Stomach (tissue), 9 donors: Measurements from ENCODE around the gene GPR52. TPM values are rescaled to one million over a fixed set of nuclear protein-coding genes. Genes with fewer than 3 reads are reported as not detected.

Experiments used
- DNase-seq, 2 donors: peaks; one replicate each; pipeline versions ENCODE4 v3.0.0 to v3.0.0-alpha.2; 2013 to 2019
- H3K27ac ChIP-seq, 5 donors: fragments of 200-600 bp in 4 of 5; sonication (generic) in 4 of 5; one replicate each; pipeline ENCODE4 v1.5.1; 2013 to 2019; ENCODE audit warnings: mild to moderate bottlenecking in 1 of 5, moderate library complexity in 1 of 5
- H3K27me3 ChIP-seq, 3 donors: fragments of 200-600 bp; sonication (generic); one replicate each; pipeline ENCODE4 v1.5.1; 2017 to 2019; ENCODE audit warnings: mixed run types in 1 of 3
- H3K36me3 ChIP-seq, 4 donors: fragments of 200-600 bp; sonication (generic); 1 replicate in 3 of 4; 2 replicates in 1 of 4; pipeline ENCODE4 v1.5.1; 2016 to 2019
- H3K4me1 ChIP-seq, 4 donors: fragments of 200-600 bp; sonication (generic); one replicate each; pipeline ENCODE4 v1.5.1; 2016 to 2019
- H3K4me3 ChIP-seq, 4 donors: fragments of 200-600 bp; sonication (generic) in 3 of 4; one replicate each; pipeline ENCODE4 v1.5.1; 2016 to 2019; ENCODE audit warnings: mild to moderate bottlenecking in 1 of 4
- H3K9me3 ChIP-seq, 4 donors: fragments of 200-600 bp; sonication (generic); one replicate each; pipeline ENCODE4 v1.5.1; 2016 to 2019
- CTCF ChIP-seq, 7 experiments: fragments of 450-650 bp in 4 of 7; fragments of 200-600 bp in 3 of 7; sonication (generic) in 3 of 7; IDR thresholded peaks; one replicate each; pipeline ENCODE4 v1.5.1; 2016 to 2019; ENCODE audit warnings: antibody characterized with exemption in 7 of 7, control low read depth in 2 of 7, mild to moderate bottlenecking in 1 of 7
- EP300 ChIP-seq: sonication (generic); formaldehyde crosslinking; IDR thresholded peaks from one replicate; pipeline ENCODE4 v1.6.1; 2017; ENCODE audit warnings: antibody characterized with exemption
- POLR2A ChIP-seq, 4 donors: fragments of 450-650 bp; IDR thresholded peaks; one replicate each; pipeline ENCODE4 v1.6.1; 2016; ENCODE audit warnings: antibody characterized with exemption in 4 of 4, control low read depth in 2 of 4, mild to moderate bottlenecking in 1 of 4, moderate library complexity in 1 of 4
- POLR2AphosphoS5 ChIP-seq, 3 donors: sonication (generic); formaldehyde crosslinking; IDR thresholded peaks; one replicate each; pipeline ENCODE4 v1.6.1; 2016; ENCODE audit warnings: antibody characterized with exemption in 3 of 3
- WGBS, 5 donors: extraction: QIAGEN DNeasy Blood & Tissue Kit in 3 of 5; methylation state at CpG; one replicate each; pipeline versions ENCODE4 v1.1.5 to v1.1.7; 2013 to 2018; 5-methylcytosine and 5-hydroxymethylcytosine counted together
- intact Hi-C: fragments of 100-400 bp; cut with DNase I; formaldehyde crosslinking; loops from one replicate; pipeline ENCODE4 v1.15.1; 2023; ENCODE audit warnings: low total_unique reads
- polyA plus RNA-seq, 3 donors: library from polyadenylated mRNA; stranded (reverse); fragments of 200-250 nt; gene quantifications; one replicate each; pipeline ENCODE4 v1.2.3, GENCODE V29; 2013
- total RNA-seq, 5 donors: library from RNA; depleted of rRNA; stranded (reverse); fragments of >200 nt; gene quantifications; one replicate each; pipeline versions ENCODE4 v1.1.0 to v1.2.3, GENCODE V29; 2014 to 2016
- donor health status: healthy with polysubstance abuse.
- donor health status: Bipolar disorder and iron deficiency.
- donor health status: healthy.

Gene GPR52
- total and polyA plus RNA-seq, 8 donors = 3.9 to 7.0 TPM; not detected in 6

GRCh38 chr1:174425121-174425520 lies 22.6 kb upstream of the GPR52 start:
- intact Hi-C loops = no loop called here
- Histone ChIP-seq H3K4me1 (no peaks in the 10 kb centered on the region), H3K9me3 (no peaks in the 10 kb centered on the region), H3K27ac (no peak overlapping the region), H3K4me3 (no peak overlapping the region), H3K36me3 (no peaks in the 10 kb centered on the region), H3K27me3 (no peaks in the 10 kb centered on the region)
- DNase-seq = no peak
- TF ChIP-seq CTCF (IDR thresholded peaks at IDR 0.05) = no peak

- no peaks in the 10 kb centered on the region for H3K27me3 ChIP-seq
- no peak for TF ChIP-seq POLR2AphosphoS5 (IDR thresholded peaks at IDR 0.05)
- TF ChIP-seq POLR2A (IDR thresholded peaks at IDR 0.05) = no peak
- TF ChIP-seq CTCF (IDR thresholded peaks at IDR 0.05) = no peak
- no peak for TF ChIP-seq EP300
- H3K4me1 ChIP-seq = no peaks in the 10 kb centered on the region
- WGBS, 5 donors = 93 to 97% (median 96%) methylated on average over 3 of the region's 3 CpGs
- H3K36me3 ChIP-seq = no peaks in the 10 kb centered on the region
- H3K27ac ChIP-seq = no peak overlapping the region
- H3K4me3 ChIP-seq = no peak overlapping the region
- no peak for DNase-seq
- intact Hi-C loops = no loop called here
- no peaks in the 10 kb centered on the region for H3K9me3 ChIP-seq
Observed at GRCh38 chr1:174426153-174426552, 21.6 kb upstream of the GPR52 start.

DNA sequence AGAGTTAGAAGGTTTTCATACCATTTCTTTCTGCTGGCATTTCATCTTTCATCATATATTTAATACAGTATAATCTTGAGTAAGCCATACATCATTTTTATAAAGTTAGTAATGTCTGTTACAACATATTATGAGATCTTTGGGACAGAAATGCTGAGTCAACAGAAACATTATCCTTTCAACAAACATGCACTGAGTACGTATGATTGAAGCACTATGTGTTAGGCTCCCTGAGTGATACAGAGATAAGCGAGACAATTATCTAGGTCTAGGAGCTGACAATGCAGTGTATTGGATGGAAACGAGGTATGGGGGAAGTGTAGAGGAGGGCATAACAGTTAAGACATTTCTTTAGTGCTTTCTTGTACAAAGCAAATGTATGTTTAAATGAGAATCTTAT lies 19.7 kb upstream of the GPR52 start:
- 41 to 66% (median 47%) methylated on average over 3 of the region's 3 CpGs for WGBS, 5 donors
- no peak for TF ChIP-seq EP300
- TF ChIP-seq POLR2A (IDR thresholded peaks at IDR 0.05) = no peak
- no peak for TF ChIP-seq CTCF (IDR thresholded peaks at IDR 0.05)
- TF ChIP-seq POLR2AphosphoS5 (IDR thresholded peaks at IDR 0.05) = no peak

DNA sequence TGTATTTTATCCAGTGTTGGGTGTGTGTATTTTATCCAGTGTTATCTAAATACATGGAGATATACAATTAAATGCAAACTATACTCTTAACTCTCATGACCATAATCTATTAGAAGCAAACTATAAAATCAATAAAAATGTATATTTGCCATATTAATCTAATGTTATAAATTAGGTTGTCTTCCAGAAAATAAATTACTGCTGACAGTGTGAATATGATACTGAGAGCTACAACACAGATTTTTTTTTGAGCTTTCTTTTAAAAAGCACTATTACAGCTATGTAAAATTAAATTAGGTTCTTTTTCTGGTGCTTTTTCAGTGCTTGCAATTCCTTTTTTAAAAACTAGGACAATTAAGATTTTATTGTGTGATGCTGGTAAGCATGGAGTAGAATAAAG lies 19.0 kb upstream of the GPR52 start:
- no peak overlapping the region for H3K27ac ChIP-seq
- TF ChIP-seq POLR2A (IDR thresholded peaks at IDR 0.05) (no peak), POLR2AphosphoS5 (IDR thresholded peaks at IDR 0.05) (no peak), EP300 (no peak), CTCF (IDR thresholded peaks at IDR 0.05) (no peak)
- no peaks in the 10 kb centered on the region for H3K4me1 ChIP-seq
- no peak for DNase-seq
- H3K27me3 ChIP-seq = no peaks in the 10 kb centered on the region
- no peak overlapping the region for H3K4me3 ChIP-seq
- no peaks in the 10 kb centered on the region for H3K9me3 ChIP-seq
- intact Hi-C loops = no loop called here
- H3K36me3 ChIP-seq = no peaks in the 10 kb centered on the region

More for the DNA sequence above, 19.7 kb upstream of the GPR52 start:
- DNase-seq = no peak
- intact Hi-C loops = no loop called here
- H3K27me3 ChIP-seq = no peaks in the 10 kb centered on the region
- H3K4me3 ChIP-seq = no peak overlapping the region
- H3K36me3 ChIP-seq = no peaks in the 10 kb centered on the region
- H3K9me3 ChIP-seq = no peaks in the 10 kb centered on the region
- H3K4me1 ChIP-seq = no peaks in the 10 kb centered on the region
- no peak overlapping the region for H3K27ac ChIP-seq

GRCh38 chr1:174433451-174433850 lies 14.3 kb upstream of the GPR52 start:
- Histone ChIP-seq H3K4me3 (no peak overlapping the region), H3K27ac (no peak overlapping the region), H3K36me3 (no peaks in the 10 kb centered on the region), H3K4me1 (no peaks in the 10 kb centered on the region), H3K9me3 (no peaks in the 10 kb centered on the region), H3K27me3 (no peaks in the 10 kb centered on the region)
- no peak for TF ChIP-seq POLR2A (IDR thresholded peaks at IDR 0.05)
- TF ChIP-seq CTCF (IDR thresholded peaks at IDR 0.05) = no peak
- no peak for TF ChIP-seq POLR2AphosphoS5 (IDR thresholded peaks at IDR 0.05)
- no peak for TF ChIP-seq EP300
- no peak for DNase-seq
- intact Hi-C loops = no loop called here
- 0 to 97% (median 95%) methylated on average over 1 of the region's 1 CpG for whole genome bisulfite sequencing, 5 donors
